OCI-LY3 (cell line): ENCODE measurements around the gene LRCH3.

Source experiments
- H2AFZ ChIP-seq: fragments of 200-600, 300-600 bp; shearing (Covaris generic); 2 replicates; pipeline ENCODE4 v1.6.0; 2014; ENCODE audit warnings: antibody characterized with exemption, low read depth, low read length
- H3K27ac ChIP-seq: fragments of 200-600, 300-600 bp; sonication (generic); 2 replicates; pipeline ENCODE4 v1.5.1; 2014; ENCODE audit warnings: mild to moderate bottlenecking, low read length, moderate library complexity, mixed read lengths
- H3K27me3 ChIP-seq: fragments of 200-600, 300-600 bp; sonication (generic); 2 replicates; pipeline ENCODE4 v1.6.1; 2014; ENCODE audit warnings: low read depth, low read length, mixed read lengths
- H3K36me3 ChIP-seq: fragments of 200-600, 300-600 bp; sonication (generic); replicated peaks from 2 replicates; pipeline ENCODE3; 2014; ENCODE audit warnings: low read depth, low read length, mixed read lengths
- H3K4me1 ChIP-seq: fragments of 300-600, 200-600 bp; sonication (generic); 2 replicates; pipeline ENCODE4 v1.6.1; 2014; ENCODE audit warnings: low read length, mixed read lengths
- H3K4me2 ChIP-seq: fragments of 200-600, 300-600 bp; sonication (generic); 2 replicates; pipeline ENCODE4 v1.6.1; 2014; ENCODE audit warnings: low read length, mixed read lengths
- H3K4me3 ChIP-seq: fragments of 300-600, 200-600 bp; sonication (generic); 2 replicates; pipeline ENCODE4 v1.5.1; 2014; ENCODE audit warnings: antibody characterized with exemption, mild to moderate bottlenecking, low read length, moderate library complexity
- H3K79me2 ChIP-seq: fragments of 300-600, 200-600 bp; shearing (Covaris generic); 2 replicates; pipeline ENCODE4 v1.6.1; 2014; ENCODE audit warnings: mild to moderate bottlenecking, low read length, mixed read lengths
- H3K9ac ChIP-seq: fragments of 300-600, 200-600 bp; shearing (Covaris generic); 2 replicates; pipeline ENCODE4 v1.6.0; 2014; ENCODE audit warnings: mild to moderate bottlenecking, low read length, moderate library complexity
- H3K9me3 ChIP-seq: fragments of 200-600, 300-600 bp; shearing (Covaris generic); 2 replicates; pipeline ENCODE4 v1.6.1; 2014; ENCODE audit warnings: low read length, mixed read lengths; ENCODE audit not compliant: insufficient read depth
- H4K20me1 ChIP-seq: fragments of 200-600, 300-600 bp; sonication (generic); 2 replicates; pipeline ENCODE4 v1.6.1; 2016; ENCODE audit warnings: low read length, mixed read lengths; ENCODE audit not compliant: insufficient read depth
- EZH2phosphoT487 ChIP-seq: fragments of 200-600 bp; shearing (Covaris generic); IDR thresholded peaks from 2 replicates; pipeline ENCODE4 v1.6.1; 2018; ENCODE audit warnings: antibody characterized with exemption, mixed run types, low read depth
- TF ChIP-seq, protein P1 (sequence below): fragments of 200-600, 300-600 bp; sonication (generic); IDR thresholded peaks from 2 replicates; pipeline ENCODE4 v1.5.1; 2014; ENCODE audit warnings: antibody characterized with exemption, low read length, low read depth

The LRCH3 gene

DNA sequence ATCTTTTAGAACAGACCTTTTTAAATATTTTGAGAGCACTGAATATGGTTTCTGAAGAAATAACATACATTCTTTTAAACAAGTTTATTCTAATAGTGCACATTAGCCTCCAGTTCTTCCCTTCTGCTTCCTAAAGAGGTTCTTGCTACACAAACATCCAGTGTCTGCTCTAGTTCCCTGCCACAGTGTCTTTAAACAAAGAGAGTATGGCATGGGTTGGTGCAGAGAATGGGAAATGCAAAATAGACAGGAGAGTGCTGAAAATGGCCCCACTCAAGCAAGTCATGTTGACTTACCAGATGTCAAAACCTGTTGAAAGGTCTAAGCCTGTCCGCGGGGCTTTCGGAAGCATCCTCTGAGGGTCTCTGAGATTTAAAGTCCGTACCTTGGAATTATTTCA lies 86.8 kb downstream of the LRCH3 start:
- H3K4me3 ChIP-seq = no peak overlapping the region
- H3K79me2 ChIP-seq = no peaks in the 10 kb centered on the region
- H3K9me3 ChIP-seq = no peaks in the 10 kb centered on the region
- no peak overlapping the region for H3K4me2 ChIP-seq
- no peak overlapping the region for H2AFZ ChIP-seq
- no peak overlapping the region for H3K9ac ChIP-seq
- no peaks in the 10 kb centered on the region for H4K20me1 ChIP-seq
- peaks cover 28% of the 10 kb centered on the region for H3K36me3 ChIP-seq
- H3K4me1 ChIP-seq = no peaks in the 10 kb centered on the region
- no peak overlapping the region for H3K27ac ChIP-seq
- H3K27me3 ChIP-seq = no peaks in the 10 kb centered on the region
- TF ChIP-seq, protein P1, sequence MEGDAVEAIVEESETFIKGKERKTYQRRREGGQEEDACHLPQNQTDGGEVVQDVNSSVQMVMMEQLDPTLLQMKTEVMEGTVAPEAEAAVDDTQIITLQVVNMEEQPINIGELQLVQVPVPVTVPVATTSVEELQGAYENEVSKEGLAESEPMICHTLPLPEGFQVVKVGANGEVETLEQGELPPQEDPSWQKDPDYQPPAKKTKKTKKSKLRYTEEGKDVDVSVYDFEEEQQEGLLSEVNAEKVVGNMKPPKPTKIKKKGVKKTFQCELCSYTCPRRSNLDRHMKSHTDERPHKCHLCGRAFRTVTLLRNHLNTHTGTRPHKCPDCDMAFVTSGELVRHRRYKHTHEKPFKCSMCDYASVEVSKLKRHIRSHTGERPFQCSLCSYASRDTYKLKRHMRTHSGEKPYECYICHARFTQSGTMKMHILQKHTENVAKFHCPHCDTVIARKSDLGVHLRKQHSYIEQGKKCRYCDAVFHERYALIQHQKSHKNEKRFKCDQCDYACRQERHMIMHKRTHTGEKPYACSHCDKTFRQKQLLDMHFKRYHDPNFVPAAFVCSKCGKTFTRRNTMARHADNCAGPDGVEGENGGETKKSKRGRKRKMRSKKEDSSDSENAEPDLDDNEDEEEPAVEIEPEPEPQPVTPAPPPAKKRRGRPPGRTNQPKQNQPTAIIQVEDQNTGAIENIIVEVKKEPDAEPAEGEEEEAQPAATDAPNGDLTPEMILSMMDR = no peak
- no peak for TF ChIP-seq EZH2phosphoT487

DNA sequence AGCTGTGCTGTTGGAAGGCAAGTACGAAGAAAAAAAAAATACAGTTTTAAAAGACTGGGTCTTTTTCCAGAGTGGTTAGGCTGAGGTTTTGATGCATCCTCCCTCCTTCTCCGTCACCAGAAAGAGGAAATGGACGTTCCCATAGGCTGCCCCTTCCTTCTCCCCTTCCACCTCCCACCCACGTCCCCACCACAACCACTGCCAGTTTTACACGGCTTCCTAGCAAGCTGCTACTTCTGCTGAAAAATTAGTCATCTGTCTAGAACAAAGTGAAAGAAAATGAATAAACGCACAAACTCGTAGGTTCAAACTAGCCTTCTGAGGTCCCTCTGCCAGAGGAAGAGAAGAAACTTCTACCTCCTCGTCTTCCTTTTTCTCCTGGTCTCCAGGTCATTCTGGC lies 87.4 kb downstream of the LRCH3 start:
- H3K4me3 ChIP-seq = no peak overlapping the region
- no peaks in the 10 kb centered on the region for H3K79me2 ChIP-seq
- H3K4me2 ChIP-seq = no peak overlapping the region
- no peak overlapping the region for H3K27ac ChIP-seq
- TF ChIP-seq EZH2phosphoT487 = no peak
- TF ChIP-seq, protein P1 = no peak
- no peaks in the 10 kb centered on the region for H4K20me1 ChIP-seq
- H3K9me3 ChIP-seq = no peaks in the 10 kb centered on the region
- peaks cover 23% of the 10 kb centered on the region for H3K36me3 ChIP-seq
- no peak overlapping the region for H2AFZ ChIP-seq
- no peaks in the 10 kb centered on the region for H3K27me3 ChIP-seq
- no peaks in the 10 kb centered on the region for H3K4me1 ChIP-seq
- no peak overlapping the region for H3K9ac ChIP-seq

DNA sequence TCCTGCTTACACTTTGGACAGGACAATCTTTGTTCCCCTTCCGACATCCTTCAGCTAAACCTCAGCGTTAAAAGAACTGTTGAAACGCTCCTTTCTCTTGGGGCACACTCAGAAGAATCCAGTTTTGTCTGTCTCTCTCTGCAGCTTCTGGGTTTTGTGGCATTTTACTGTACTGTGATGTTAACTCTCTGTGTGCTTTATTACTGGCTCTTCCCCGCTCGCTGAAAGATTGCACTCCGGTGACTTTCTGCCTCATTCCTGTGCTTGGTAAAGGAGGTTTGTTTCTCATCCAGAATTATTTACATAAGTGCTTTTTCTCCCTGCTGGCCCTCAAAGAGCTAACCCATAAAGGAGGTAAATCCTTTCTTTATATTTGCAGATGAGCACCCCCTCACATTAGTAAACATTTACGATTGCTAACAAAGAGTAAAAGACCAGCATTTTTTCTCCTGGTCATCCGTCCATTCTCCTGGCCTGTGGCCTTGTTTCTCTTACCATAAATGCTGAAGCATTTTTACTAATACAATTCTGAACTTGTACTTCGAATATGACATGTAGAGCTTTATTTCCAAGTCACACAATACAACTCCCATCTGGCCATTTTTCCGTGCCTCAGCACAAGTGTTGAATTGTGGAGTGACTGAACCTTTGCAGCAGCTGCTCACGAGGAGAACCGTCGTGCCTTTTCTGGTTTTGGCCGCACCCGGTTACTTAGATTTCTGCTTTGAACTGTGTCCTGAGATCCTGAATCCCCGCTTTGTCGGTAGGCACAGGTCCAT lies 89.6 kb downstream of the LRCH3 start:
- H3K36me3 ChIP-seq = peaks cover 29% of the 10 kb centered on the region
- no peaks in the 10 kb centered on the region for H3K4me1 ChIP-seq
- no peak overlapping the region for H2AFZ ChIP-seq
- H3K27me3 ChIP-seq = no peaks in the 10 kb centered on the region
- H3K79me2 ChIP-seq = no peaks in the 10 kb centered on the region
- no peaks in the 10 kb centered on the region for H4K20me1 ChIP-seq
- TF ChIP-seq, protein P1 = no peak
- TF ChIP-seq EZH2phosphoT487 = no peak
- no peak overlapping the region for H3K4me3 ChIP-seq
- H3K9ac ChIP-seq = no peak overlapping the region
- H3K27ac ChIP-seq = no peak overlapping the region
- no peak overlapping the region for H3K4me2 ChIP-seq
- no peaks in the 10 kb centered on the region for H3K9me3 ChIP-seq

DNA sequence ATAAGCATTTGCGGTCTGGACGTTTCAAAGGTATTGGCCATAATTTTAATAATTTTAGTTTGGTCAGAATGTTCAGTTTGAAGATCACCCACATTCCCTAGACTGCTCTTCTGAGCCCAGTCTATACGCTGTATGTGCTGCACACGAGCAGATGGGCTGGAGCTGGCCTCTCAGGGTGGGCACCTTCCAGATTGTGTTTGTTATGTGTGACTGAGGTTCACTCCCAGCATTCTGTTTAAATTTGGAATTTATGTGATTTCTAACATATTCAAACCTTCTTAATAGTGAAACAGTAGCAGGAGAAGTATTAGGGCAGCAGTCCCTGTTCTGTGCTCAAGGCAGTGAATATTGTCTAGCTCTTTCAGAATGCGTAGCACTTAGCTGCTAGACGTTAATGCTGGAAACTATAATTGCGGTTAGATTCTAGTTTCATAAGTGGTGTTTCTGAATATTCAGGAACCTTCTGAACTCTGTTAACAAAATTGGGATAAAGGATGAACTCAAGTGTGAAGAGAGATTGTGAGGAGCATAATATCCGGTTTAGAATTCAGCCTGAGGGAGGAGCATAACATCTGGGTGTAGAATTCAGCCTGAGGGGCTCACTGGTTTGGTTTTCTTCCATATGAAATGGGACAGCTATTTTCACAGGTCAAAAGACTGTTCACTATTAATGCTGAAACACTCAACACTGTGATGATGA lies 90.4 kb downstream of the LRCH3 start:
- H3K4me3 ChIP-seq = no peak overlapping the region
- no peaks in the 10 kb centered on the region for H3K27me3 ChIP-seq
- no peaks in the 10 kb centered on the region for H3K4me1 ChIP-seq
- no peaks in the 10 kb centered on the region for H3K9me3 ChIP-seq
- H3K4me2 ChIP-seq = no peak overlapping the region
- no peaks in the 10 kb centered on the region for H4K20me1 ChIP-seq
- H3K79me2 ChIP-seq = no peaks in the 10 kb centered on the region
- TF ChIP-seq, protein P1 = no peak
- H3K9ac ChIP-seq = no peak overlapping the region
- no peak overlapping the region for H2AFZ ChIP-seq
- no peak overlapping the region for H3K27ac ChIP-seq
- peaks cover 25% of the 10 kb centered on the region for H3K36me3 ChIP-seq
